Pancreas (tissue), 10 donors: ENCODE results near the gene GNPTAB. TPM values are rescaled to one million over a fixed set of nuclear protein-coding genes. Genes with fewer than 3 reads are reported as not detected.
A peak's percentile ranks its signal among the peaks of the same experiment; 100 is the strongest.
"Not testable (repeated sequence)": the region's sequence is repeated elsewhere in the genome, so short reads cannot be mapped to it uniquely, and the experiment has no call there.

Experiments
- ATAC-seq, 4 donors: fragments of 200-7000 bp; cut with Tn5 transposase; one replicate each; pipeline versions ENCODE4 v1.8.0 to v1.9.1; 2020; ENCODE audit warnings: mild to moderate bottlenecking in 4 of 4, moderate library complexity in 4 of 4
- DNase-seq, 6 donors: peaks; one replicate each; pipeline ENCODE4 v3.0.0-alpha.2; 2020
- FAIRE-seq: peaks from 2 replicates; lab custom pipeline; 2012; peaks lifted over from hg19 to GRCh38; lab: Jason Lieb, UNC
- H3K27ac ChIP-seq, 4 donors: fragments of 200-600 bp; sonication (generic); 1 replicate in 3 of 4; 2 replicates in 1 of 4; pipeline versions ENCODE4 v1.5.0 to v1.8.0; 2020
- H3K27me3 ChIP-seq, 4 donors: fragments of 200-600 bp; one replicate each; pipeline ENCODE4 v1.8.0; 2021
- H3K36me3 ChIP-seq, 3 donors: fragments of 200-600 bp; sonication (generic) in 1 of 3; one replicate each; pipeline versions ENCODE4 v1.5.0 to v1.8.0; 2020 to 2021
- H3K4me1 ChIP-seq, 3 donors: fragments of 200-600 bp; one replicate each; pipeline ENCODE4 v1.8.0; 2021
- H3K4me3 ChIP-seq, 4 donors: fragments of 200-600 bp; sonication (generic) in 2 of 4; one replicate each; pipeline versions ENCODE4 v1.5.0 to v1.8.0; 2020 to 2021
- H3K9me3 ChIP-seq, 4 donors: fragments of 200-600 bp; one replicate each; pipeline ENCODE4 v1.8.0; 2021
- WGBS, 2 donors: extraction: QIAGEN DNeasy Blood & Tissue Kit; methylation state at CpG; one replicate each; pipeline ENCODE4 v1.1.7; 2013; 5-methylcytosine and 5-hydroxymethylcytosine counted together
- intact Hi-C, 3 donors: fragments of 100-400 bp; cut with DNase I; formaldehyde crosslinking; loops; one replicate each; pipeline versions ENCODE4 v1.11.1 to v1.14.2; 2022
- polyA plus RNA-seq, 2 donors: library from polyadenylated mRNA; stranded (reverse); fragments of 200-250 nt; gene quantifications; one replicate each; pipeline ENCODE4 v1.2.3, GENCODE V29; 2013
- total RNA-seq, 6 donors: library from RNA; stranded (reverse); fragmentation: NEBNext Ultra II Directional in 4 of 6; extraction: Animal tissue kit (Norgen Biotek cat#: 25700) in 4 of 6; gene quantifications; one replicate each; pipeline versions ENCODE4 v1.2.1 to v1.2.4, GENCODE V29; 2021 to 2023
- TF ChIP-seq, protein P1 (sequence below), 4 donors: fragments of 200-600 bp; sonication (generic) in 3 of 4; IDR thresholded peaks; one replicate each; pipeline versions ENCODE4 v1.5.0 to v1.8.0; 2021; ENCODE audit warnings: antibody characterized with exemption in 4 of 4
- donor health status: healthy with polysubstance abuse.
- donor health status: DM: no; HTN: no; CAD: no; lungs with moderate emphysema.
- donor health status: DM: no; HTN: no; CAD: no.
- donor health status: control.
- donor health status: control.
- donor health status: Bipolar disorder and iron deficiency.
- donor health status: DM: yes; HTN: yes; CAD: no.
- donor health status: DM: no; HTN: no; CAD: no.
- donor health status: DM: no; HTN: no; CAD: no.
- donor health status: DM: yes; HTN: yes; CAD: no.

GNPTAB gene
- total and polyA plus RNA-seq, 8 donors = 5.4 to 27.7 (median 12.2) TPM

DNA sequence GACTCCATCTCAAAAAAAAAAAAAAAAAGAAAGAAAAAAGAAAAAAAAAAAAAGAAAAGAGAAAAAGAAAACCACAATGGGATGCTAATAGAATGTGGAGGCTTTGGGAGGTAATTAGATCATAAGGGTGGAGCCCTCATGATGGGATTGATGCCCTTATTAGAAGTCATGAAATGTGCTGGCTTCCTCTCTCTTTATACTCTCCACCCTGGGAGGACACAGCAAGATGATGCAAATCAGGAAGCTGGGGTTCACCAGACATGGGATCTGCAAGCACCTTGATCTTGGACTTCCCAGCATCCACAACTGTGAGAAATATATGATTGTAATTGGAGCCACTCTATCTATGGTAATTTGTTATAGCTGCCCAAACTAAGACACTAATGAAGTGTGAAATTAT is 33.2 kb upstream of the GNPTAB start:
- Histone ChIP-seq H3K9me3 (no peaks in the 10 kb centered on the region), H3K4me3 (no peak overlapping the region), H3K4me1 (no peaks in the 10 kb centered on the region), H3K36me3 (no peaks in the 10 kb centered on the region), H3K27me3 (no peaks in the 10 kb centered on the region), H3K27ac (no peak overlapping the region)
- FAIRE-seq (no peak), ATAC-seq (no peak), DNase-seq (no peak)
- TF ChIP-seq, protein P1, sequence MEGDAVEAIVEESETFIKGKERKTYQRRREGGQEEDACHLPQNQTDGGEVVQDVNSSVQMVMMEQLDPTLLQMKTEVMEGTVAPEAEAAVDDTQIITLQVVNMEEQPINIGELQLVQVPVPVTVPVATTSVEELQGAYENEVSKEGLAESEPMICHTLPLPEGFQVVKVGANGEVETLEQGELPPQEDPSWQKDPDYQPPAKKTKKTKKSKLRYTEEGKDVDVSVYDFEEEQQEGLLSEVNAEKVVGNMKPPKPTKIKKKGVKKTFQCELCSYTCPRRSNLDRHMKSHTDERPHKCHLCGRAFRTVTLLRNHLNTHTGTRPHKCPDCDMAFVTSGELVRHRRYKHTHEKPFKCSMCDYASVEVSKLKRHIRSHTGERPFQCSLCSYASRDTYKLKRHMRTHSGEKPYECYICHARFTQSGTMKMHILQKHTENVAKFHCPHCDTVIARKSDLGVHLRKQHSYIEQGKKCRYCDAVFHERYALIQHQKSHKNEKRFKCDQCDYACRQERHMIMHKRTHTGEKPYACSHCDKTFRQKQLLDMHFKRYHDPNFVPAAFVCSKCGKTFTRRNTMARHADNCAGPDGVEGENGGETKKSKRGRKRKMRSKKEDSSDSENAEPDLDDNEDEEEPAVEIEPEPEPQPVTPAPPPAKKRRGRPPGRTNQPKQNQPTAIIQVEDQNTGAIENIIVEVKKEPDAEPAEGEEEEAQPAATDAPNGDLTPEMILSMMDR (IDR thresholded peaks at IDR 0.05) = no peak
- intact Hi-C loops = no loop called here

DNA sequence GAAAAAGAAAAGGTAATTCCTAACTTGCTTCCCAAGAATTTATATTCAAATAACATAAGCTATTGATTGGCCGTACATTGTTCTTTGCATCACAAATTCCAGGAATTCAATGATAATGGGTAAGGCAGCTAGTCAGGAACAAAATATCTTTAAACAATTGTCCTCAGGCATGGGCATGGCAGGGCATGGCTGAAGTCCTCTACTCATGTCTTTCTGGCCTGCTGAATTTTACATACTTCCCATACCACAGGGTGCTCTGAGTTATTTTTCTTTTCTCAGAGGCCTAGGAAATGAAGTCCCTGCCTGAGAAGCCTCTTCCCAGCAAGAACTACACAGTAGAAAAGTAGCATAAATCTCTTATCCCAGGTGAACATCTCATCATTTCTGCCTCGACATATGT is 31.5 kb upstream of the GNPTAB start:
- no peak overlapping the region for H3K4me3 ChIP-seq
- H3K4me1 ChIP-seq = no peaks in the 10 kb centered on the region
- FAIRE-seq (no peak), ATAC-seq (no peak), DNase-seq (no peak)
- H3K27me3 ChIP-seq = no peaks in the 10 kb centered on the region
- no peaks in the 10 kb centered on the region for H3K9me3 ChIP-seq
- intact Hi-C loops = no loop called here
- no peaks in the 10 kb centered on the region for H3K36me3 ChIP-seq
- WGBS, 2 donors = 95 to 100% methylated on average over 2 of the region's 2 CpGs
- H3K27ac ChIP-seq = no peak overlapping the region
- TF ChIP-seq, protein P1 (IDR thresholded peaks at IDR 0.05) = no peak

DNA sequence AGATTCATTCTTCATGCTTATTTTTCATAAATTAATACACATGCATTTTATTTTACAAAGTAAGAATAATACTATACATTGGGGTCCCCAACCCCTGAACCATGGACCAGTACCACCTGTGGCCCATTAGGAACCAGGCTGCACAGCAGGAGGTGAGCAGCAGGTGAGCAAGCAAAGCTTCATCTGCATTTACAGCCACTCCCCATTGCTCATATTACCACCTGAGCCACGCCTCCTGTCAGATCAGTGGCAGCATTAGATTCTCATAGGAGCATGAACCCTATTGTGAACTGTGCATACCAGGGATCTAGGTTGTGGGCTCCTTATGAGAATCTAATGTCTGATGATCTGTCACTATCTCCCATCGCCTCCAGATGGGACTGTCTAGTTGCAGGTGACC is 30.9 kb upstream of the GNPTAB start:
- H3K27ac ChIP-seq, H3K27me3 ChIP-seq, H3K4me1 ChIP-seq, H3K4me3 ChIP-seq, H3K36me3 ChIP-seq, FAIRE-seq, intact Hi-C loops, DNase-seq, H3K9me3 ChIP-seq: not testable (repeated sequence)
- ATAC-seq = peak in 2 of 4 donors; percentile 24 to 46
- 66 to 72% methylated on average over 2 of the region's 2 CpGs for WGBS, 2 donors

DNA sequence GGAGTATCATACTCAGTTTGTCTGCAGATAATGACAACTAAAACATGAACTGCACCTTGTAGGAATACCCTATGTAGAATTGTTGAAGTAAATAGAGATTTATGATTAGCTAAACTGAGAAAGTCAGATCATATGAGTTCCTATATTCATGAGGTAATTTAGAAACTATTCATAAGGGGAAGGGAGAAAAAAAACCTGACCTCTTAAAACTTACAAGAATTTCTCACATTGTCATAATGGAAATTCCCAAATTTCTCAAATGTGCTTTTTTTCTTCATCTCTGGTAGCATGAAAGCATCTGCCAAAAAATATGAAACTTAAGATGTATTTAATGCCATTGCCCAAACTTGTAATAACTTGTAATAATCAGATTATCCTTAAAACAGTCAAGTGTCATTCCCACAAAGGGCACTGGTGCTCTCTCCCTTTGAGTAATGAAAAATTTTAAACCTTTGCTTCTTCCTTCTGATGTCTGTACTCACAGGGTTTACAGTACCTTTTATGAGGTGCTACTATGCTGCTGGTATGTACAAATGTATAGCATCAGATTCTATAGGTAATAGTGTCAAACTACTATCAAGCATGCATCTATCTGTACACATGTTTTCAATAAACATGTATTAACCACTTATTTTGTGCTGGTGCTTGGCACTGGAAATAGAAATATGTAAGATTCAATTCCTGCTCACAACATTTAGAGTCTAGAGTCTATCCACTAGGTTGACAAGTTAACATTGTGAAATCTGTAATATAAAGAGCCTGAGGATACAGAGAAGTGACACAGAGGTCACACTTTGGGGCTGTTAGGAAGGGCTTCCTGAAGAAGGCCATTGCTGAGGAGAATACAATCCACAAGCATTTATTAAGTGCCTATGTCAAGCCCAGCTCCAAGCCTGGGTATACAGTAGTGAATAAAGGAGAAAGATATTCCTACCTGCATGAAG is 29.2 kb upstream of the GNPTAB start:
- Histone ChIP-seq H3K36me3 (no peaks in the 10 kb centered on the region), H3K27ac (no peak overlapping the region), H3K9me3 (no peaks in the 10 kb centered on the region), H3K4me3 (no peak overlapping the region), H3K27me3 (no peaks in the 10 kb centered on the region), H3K4me1 (no peaks in the 10 kb centered on the region)
- ATAC-seq = no peak
- DNase-seq = no peak
- TF ChIP-seq, protein P1 (IDR thresholded peaks at IDR 0.05) = no peak
- FAIRE-seq = no peak
- intact Hi-C loops = no loop called here

DNA sequence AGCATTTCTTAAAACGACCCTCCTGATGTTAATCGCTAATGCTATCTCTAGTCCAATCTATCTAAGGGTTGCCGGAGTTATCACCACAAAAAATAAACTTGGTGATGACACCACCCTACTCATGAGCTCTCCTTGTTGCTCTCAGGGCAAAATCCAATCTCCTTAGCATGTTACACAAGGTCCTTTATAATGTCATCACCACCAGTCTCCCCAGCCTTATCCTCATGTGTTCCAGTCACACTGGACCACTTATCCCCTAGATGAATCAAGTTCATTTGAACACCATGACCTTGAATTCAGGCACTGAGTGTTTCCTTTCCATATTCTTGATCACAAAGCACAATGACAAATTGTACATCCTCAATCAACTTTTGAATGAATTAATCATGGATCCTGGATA is 27.6 kb upstream of the GNPTAB start:
- DNase-seq (no peak), FAIRE-seq (no peak), ATAC-seq (no peak)
- no peak overlapping the region for H3K4me3 ChIP-seq
- no peaks in the 10 kb centered on the region for H3K9me3 ChIP-seq
- no peaks in the 10 kb centered on the region for H3K4me1 ChIP-seq
- H3K36me3 ChIP-seq = no peaks in the 10 kb centered on the region
- intact Hi-C loops = no loop called here
- H3K27ac ChIP-seq = no peak overlapping the region
- WGBS, 2 donors = 81 to 95% methylated on average over 3 of the region's 3 CpGs
- H3K27me3 ChIP-seq = no peaks in the 10 kb centered on the region
- TF ChIP-seq, protein P1 (IDR thresholded peaks at IDR 0.05) = no peak
